ENCODE measurements around the gene TMEM40. TPM values are rescaled to one million over a fixed set of nuclear protein-coding genes. Genes with fewer than 3 reads are reported as not detected.

The TMEM40 gene
- total and polyA plus RNA-seq, 9 of the 15 experiments (the other 6 are each of a cell fraction or from before 2014, with no cell fraction given) = 0.11 to 0.31 (median 0.14) TPM; not detected in 6

- TF ChIP-seq ZNF740 (CRISPR knock-in tag; IDR thresholded peaks at IDR 0.05) (no peak), ZNF740 (tag; IDR thresholded peaks at IDR 0.05) (no peak), ZNF217 (CRISPR knock-in tag; IDR thresholded peaks at IDR 0.05) (no peak), HDAC8 (tag; IDR thresholded peaks at IDR 0.05) (no peak), KAT2B (IDR thresholded peaks at IDR 0.05; ENCODE audit: low read depth, low read length) (no peak), TEAD4 (IDR thresholded peaks at IDR 0.05; ENCODE audit: low read length) (no peak), TEAD4 (CRISPR knock-in tag; IDR thresholded peaks at IDR 0.05; ENCODE audit: borderline replicate concordance) (no peak)
- TF ChIP-seq, protein P1, sequence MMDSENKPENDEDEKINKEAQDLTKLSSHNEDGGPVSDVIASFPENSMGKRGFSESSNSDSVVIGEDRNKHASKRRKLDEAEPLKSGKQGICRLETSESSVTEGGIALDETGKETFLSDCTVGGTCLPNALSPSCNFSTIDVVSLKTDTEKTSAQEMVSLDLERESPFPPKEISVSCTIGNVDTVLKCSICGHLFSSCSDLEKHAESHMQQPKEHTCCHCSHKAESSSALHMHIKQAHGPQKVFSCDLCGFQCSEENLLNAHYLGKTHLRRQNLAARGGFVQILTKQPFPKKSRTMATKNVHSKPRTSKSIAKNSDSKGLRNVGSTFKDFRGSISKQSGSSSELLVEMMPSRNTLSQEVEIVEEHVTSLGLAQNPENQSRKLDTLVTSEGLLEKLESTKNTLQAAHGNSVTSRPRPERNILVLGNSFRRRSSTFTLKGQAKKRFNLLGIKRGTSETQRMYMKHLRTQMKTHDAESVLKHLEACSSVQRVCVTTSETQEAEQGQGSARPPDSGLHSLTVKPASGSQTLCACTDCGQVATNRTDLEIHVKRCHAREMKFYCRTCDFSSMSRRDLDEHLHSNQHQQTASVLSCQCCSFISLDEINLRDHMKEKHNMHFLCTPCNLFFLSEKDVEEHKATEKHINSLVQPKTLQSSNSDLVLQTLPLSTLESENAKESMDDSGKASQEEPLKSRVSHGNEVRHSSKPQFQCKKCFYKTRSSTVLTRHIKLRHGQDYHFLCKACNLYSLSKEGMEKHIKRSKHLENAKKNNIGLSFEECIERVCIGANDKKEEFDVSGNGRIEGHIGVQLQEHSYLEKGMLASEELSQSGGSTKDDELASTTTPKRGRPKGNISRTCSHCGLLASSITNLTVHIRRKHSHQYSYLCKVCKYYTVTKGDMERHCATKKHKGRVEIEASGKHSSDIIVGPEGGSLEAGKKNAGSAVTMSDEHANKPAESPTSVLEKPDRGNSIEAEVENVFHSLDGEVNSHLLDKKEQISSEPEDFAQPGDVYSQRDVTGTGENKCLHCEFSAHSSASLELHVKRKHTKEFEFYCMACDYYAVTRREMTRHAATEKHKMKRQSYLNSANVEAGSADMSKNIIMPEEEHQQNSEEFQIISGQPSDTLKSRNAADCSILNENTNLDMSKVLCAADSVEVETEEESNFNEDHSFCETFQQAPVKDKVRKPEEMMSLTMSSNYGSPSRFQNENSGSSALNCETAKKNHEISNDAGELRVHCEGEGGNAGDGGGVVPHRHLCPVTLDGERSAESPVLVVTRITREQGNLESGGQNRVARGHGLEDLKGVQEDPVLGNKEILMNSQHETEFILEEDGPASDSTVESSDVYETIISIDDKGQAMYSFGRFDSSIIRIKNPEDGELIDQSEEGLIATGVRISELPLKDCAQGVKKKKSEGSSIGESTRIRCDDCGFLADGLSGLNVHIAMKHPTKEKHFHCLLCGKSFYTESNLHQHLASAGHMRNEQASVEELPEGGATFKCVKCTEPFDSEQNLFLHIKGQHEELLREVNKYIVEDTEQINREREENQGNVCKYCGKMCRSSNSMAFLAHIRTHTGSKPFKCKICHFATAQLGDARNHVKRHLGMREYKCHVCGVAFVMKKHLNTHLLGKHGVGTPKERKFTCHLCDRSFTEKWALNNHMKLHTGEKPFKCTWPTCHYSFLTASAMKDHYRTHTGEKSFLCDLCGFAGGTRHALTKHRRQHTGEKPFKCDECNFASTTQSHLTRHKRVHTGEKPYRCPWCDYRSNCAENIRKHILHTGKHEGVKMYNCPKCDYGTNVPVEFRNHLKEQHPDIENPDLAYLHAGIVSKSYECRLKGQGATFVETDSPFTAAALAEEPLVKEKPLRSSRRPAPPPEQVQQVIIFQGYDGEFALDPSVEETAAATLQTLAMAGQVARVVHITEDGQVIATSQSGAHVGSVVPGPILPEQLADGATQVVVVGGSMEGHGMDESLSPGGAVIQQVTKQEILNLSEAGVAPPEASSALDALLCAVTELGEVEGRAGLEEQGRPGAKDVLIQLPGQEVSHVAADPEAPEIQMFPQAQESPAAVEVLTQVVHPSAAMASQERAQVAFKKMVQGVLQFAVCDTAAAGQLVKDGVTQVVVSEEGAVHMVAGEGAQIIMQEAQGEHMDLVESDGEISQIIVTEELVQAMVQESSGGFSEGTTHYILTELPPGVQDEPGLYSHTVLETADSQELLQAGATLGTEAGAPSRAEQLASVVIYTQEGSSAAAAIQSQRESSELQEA (IDR thresholded peaks at IDR 0.05; ENCODE audit: low read depth) = no peak
- TF ChIP-seq, protein P2, sequence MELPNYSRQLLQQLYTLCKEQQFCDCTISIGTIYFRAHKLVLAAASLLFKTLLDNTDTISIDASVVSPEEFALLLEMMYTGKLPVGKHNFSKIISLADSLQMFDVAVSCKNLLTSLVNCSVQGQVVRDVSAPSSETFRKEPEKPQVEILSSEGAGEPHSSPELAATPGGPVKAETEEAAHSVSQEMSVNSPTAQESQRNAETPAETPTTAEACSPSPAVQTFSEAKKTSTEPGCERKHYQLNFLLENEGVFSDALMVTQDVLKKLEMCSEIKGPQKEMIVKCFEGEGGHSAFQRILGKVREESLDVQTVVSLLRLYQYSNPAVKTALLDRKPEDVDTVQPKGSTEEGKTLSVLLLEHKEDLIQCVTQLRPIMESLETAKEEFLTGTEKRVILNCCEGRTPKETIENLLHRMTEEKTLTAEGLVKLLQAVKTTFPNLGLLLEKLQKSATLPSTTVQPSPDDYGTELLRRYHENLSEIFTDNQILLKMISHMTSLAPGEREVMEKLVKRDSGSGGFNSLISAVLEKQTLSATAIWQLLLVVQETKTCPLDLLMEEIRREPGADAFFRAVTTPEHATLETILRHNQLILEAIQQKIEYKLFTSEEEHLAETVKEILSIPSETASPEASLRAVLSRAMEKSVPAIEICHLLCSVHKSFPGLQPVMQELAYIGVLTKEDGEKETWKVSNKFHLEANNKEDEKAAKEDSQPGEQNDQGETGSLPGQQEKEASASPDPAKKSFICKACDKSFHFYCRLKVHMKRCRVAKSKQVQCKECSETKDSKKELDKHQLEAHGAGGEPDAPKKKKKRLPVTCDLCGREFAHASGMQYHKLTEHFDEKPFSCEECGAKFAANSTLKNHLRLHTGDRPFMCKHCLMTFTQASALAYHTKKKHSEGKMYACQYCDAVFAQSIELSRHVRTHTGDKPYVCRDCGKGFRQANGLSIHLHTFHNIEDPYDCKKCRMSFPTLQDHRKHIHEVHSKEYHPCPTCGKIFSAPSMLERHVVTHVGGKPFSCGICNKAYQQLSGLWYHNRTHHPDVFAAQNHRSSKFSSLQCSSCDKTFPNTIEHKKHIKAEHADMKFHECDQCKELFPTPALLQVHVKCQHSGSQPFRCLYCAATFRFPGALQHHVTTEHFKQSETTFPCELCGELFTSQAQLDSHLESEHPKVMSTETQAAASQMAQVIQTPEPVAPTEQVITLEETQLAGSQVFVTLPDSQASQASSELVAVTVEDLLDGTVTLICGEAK (IDR thresholded peaks at IDR 0.05) = no peak
- TF ChIP-seq, protein P2 (CRISPR knock-in tag; IDR thresholded peaks at IDR 0.05) = no peak
These were observed 53.1 kb downstream of the TMEM40 start (continued) for GRCh38 chr3:12705981-12706380.
